ENCODE measurements around the gene BORCS6.

GRCh38 chr17:8150194-8151119, 39.5 kb downstream of the BORCS6 start:
- TF ChIP-seq, protein P1, sequence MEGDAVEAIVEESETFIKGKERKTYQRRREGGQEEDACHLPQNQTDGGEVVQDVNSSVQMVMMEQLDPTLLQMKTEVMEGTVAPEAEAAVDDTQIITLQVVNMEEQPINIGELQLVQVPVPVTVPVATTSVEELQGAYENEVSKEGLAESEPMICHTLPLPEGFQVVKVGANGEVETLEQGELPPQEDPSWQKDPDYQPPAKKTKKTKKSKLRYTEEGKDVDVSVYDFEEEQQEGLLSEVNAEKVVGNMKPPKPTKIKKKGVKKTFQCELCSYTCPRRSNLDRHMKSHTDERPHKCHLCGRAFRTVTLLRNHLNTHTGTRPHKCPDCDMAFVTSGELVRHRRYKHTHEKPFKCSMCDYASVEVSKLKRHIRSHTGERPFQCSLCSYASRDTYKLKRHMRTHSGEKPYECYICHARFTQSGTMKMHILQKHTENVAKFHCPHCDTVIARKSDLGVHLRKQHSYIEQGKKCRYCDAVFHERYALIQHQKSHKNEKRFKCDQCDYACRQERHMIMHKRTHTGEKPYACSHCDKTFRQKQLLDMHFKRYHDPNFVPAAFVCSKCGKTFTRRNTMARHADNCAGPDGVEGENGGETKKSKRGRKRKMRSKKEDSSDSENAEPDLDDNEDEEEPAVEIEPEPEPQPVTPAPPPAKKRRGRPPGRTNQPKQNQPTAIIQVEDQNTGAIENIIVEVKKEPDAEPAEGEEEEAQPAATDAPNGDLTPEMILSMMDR (IDR thresholded peaks at IDR 0.05; ENCODE audit: low read depth, low read length, poor library complexity, severe bottlenecking): no peak
- TF ChIP-seq EZH2phosphoT487 (IDR thresholded peaks at IDR 0.05; ENCODE audit: borderline replicate concordance, low read length): no peak
